ENCODE measurements around the gene SAA4. TPM values are rescaled to one million over a fixed set of nuclear protein-coding genes. Genes with fewer than 3 reads are reported as not detected.

SAA4 gene
- total and polyA plus RNA-seq, 2 experiments from 2014 or later: not detected

DNA sequence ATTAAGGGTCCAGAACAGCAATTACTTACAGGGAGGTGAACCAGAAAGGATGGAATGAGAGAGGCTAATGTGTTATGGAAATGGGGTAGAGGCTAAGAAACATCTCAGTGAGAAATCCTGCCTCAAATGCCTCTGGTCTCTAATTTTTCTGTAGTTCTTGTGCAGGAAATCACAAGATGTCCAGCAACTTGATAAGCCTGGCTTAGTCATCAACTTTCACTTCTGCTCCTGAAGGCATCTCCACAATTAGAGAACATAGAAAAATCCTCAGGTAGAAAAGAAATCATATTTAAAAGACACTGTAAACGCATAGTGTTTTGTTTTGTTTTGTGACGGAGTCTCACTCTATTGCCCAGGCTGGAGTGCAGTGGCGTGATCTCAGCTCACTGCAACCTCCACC, 45.2 kb downstream of the SAA4 start:
- H3K27ac Mint-ChIP-seq: no peak overlapping the region
- H3K4me3 ChIP-seq: no peak overlapping the region
- no peaks in the 10 kb centered on the region; the same call in 1 of the 2 replicates for H3K4me1 ChIP-seq (ENCODE audit: insufficient read depth)
- H3K27me3 Mint-ChIP-seq (ENCODE audit: insufficient read depth, low read depth, poor library complexity): no peaks in the 10 kb centered on the region
- H3K27me3 ChIP-seq (ENCODE audit: insufficient read depth): no peaks in the 10 kb centered on the region
- H4K20me1 ChIP-seq (replicated peaks; ENCODE audit: insufficient read depth): no peaks in the 10 kb centered on the region
- H3K4me3 Mint-ChIP-seq: no peak overlapping the region
- H3K79me2 ChIP-seq (replicated peaks; ENCODE audit: insufficient read depth): no peaks in the 10 kb centered on the region
- H3F3A ChIP-seq (replicated peaks; ENCODE audit: low read depth): no peaks in the 10 kb centered on the region
- no peak for TF ChIP-seq NANOG (IDR thresholded peaks at IDR 0.05; ENCODE audit: borderline replicate concordance)
- TF ChIP-seq ZNF114 (CRISPR knock-in tag; IDR thresholded peaks at IDR 0.05): no peak
- no peak for TF ChIP-seq CTCF (conservative IDR thresholded peaks at IDR 0.05; ENCODE audit: low read depth in 2 of 2)
- TF ChIP-seq JUNB (IDR thresholded peaks at IDR 0.05; ENCODE audit: unreplicated experiment): no peak
- no peak for TF ChIP-seq EZH2 (IDR thresholded peaks at IDR 0.05; ENCODE audit: low read depth, unreplicated experiment)
- no peak for TF ChIP-seq CREB1 (CRISPR knock-in tag; IDR thresholded peaks at IDR 0.05; ENCODE audit: low read depth)
- TF ChIP-seq, protein P1, sequence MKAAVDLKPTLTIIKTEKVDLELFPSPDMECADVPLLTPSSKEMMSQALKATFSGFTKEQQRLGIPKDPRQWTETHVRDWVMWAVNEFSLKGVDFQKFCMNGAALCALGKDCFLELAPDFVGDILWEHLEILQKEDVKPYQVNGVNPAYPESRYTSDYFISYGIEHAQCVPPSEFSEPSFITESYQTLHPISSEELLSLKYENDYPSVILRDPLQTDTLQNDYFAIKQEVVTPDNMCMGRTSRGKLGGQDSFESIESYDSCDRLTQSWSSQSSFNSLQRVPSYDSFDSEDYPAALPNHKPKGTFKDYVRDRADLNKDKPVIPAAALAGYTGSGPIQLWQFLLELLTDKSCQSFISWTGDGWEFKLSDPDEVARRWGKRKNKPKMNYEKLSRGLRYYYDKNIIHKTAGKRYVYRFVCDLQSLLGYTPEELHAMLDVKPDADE (IDR thresholded peaks at IDR 0.05): no peak
- no peak for TF ChIP-seq REST (IDR thresholded peaks at IDR 0.05; ENCODE audit: unreplicated experiment)
- TF ChIP-seq ZNF331 (CRISPR knock-in tag; IDR thresholded peaks at IDR 0.05; ENCODE audit: low read depth): no peak
- TF ChIP-seq ZNF462 (CRISPR knock-in tag; IDR thresholded peaks at IDR 0.05): no peak
- TF ChIP-seq STAT1 (IDR thresholded peaks at IDR 0.05; ENCODE audit: unreplicated experiment): no peak
- no peaks in the 10 kb centered on the region for H3K36me3 ChIP-seq (ENCODE audit: insufficient read depth)
- no peaks in the 10 kb centered on the region for H3K36me3 Mint-ChIP-seq (ENCODE audit: low read depth)
- no peak overlapping the region for H3K27ac ChIP-seq (ENCODE audit: low read depth)
- H3K9me2 ChIP-seq (ENCODE audit: insufficient read depth): no peaks in the 10 kb centered on the region
- no peaks in the 10 kb centered on the region for H3K9me3 Mint-ChIP-seq
- H3K4me2 ChIP-seq: no peak overlapping the region
- ATAC-seq (no peak), DNase-seq (ENCODE audit: low spot score) (no peak)
- H2AFZ ChIP-seq: no peak overlapping the region
- peaks cover 12% of the 10 kb centered on the region; the same call in 2 of the 3 replicates for H3K4me1 Mint-ChIP-seq

Measured in GM23338 (cell line).